Measurements from ENCODE around the gene PLCE1. TPM values are rescaled to one million over a fixed set of nuclear protein-coding genes. Genes with fewer than 3 reads are reported as not detected.

Gene PLCE1
- total and polyA plus RNA-seq, 2 donors from 2014 or later: 5.9 to 8.7 TPM

GRCh38 chr10:93994438-93994801 lies 689 bp downstream of the PLCE1 start:
- TF ChIP-seq, protein P1, sequence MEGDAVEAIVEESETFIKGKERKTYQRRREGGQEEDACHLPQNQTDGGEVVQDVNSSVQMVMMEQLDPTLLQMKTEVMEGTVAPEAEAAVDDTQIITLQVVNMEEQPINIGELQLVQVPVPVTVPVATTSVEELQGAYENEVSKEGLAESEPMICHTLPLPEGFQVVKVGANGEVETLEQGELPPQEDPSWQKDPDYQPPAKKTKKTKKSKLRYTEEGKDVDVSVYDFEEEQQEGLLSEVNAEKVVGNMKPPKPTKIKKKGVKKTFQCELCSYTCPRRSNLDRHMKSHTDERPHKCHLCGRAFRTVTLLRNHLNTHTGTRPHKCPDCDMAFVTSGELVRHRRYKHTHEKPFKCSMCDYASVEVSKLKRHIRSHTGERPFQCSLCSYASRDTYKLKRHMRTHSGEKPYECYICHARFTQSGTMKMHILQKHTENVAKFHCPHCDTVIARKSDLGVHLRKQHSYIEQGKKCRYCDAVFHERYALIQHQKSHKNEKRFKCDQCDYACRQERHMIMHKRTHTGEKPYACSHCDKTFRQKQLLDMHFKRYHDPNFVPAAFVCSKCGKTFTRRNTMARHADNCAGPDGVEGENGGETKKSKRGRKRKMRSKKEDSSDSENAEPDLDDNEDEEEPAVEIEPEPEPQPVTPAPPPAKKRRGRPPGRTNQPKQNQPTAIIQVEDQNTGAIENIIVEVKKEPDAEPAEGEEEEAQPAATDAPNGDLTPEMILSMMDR (IDR thresholded peaks at IDR 0.05; ENCODE audit: borderline replicate concordance, extremely low read depth, insufficient read depth): no peak
- Histone ChIP-seq H3K27me3 (ENCODE audit: control insufficient read depth, insufficient read depth, low read length) (no peaks in the 10 kb centered on the region), H3K36me3 (ENCODE audit: control insufficient read depth in 2 of 3, insufficient read depth in 3 of 3, low read length in 3 of 3) (no peaks in the 10 kb centered on the region), H3K9ac (ENCODE audit: low read length in 3 of 3) (peak overlapping the region in 1 of 3 donors; percentile 6), H3K4me3 (ENCODE audit: low read length in 3 of 3) (peak overlapping the region; percentile 54 to 59 (median 58)), H3K4me1 (ENCODE audit: control insufficient read depth in 2 of 3, insufficient read depth in 2 of 3, low read depth in 1 of 3, low read length in 3 of 3) (no peaks in the 10 kb centered on the region), H3K27ac (ENCODE audit: low read depth in 2 of 2, low read length in 2 of 2) (peak overlapping the region; percentile 17 to 38), H3K9me3 (ENCODE audit: control insufficient read depth in 2 of 3, insufficient read depth in 1 of 3, low read length in 3 of 3) (no peaks in the 10 kb centered on the region)
- no peak for DNase-seq
- intact Hi-C loops (cut with DNase I): no loop called here
- FAIRE-seq: no peak

- no peaks in the 10 kb centered on the region for H3K36me3 ChIP-seq (ENCODE audit: control insufficient read depth in 2 of 3, insufficient read depth in 3 of 3, low read length in 3 of 3)
- no peaks in the 10 kb centered on the region for H3K4me1 ChIP-seq (ENCODE audit: control insufficient read depth in 2 of 3, insufficient read depth in 2 of 3, low read depth in 1 of 3, low read length in 3 of 3)
- no peak overlapping the region for H3K27ac ChIP-seq (ENCODE audit: low read depth in 2 of 2, low read length in 2 of 2)
- TF ChIP-seq, protein P1 (IDR thresholded peaks at IDR 0.05; ENCODE audit: borderline replicate concordance, extremely low read depth, insufficient read depth): no peak
- peak overlapping the region in 2 of 3 donors; percentile 36 to 54 for H3K4me3 ChIP-seq (ENCODE audit: low read length in 3 of 3)
- peak overlapping the region in 1 of 3 donors; percentile 18 for H3K9ac ChIP-seq (ENCODE audit: low read length in 3 of 3)
- intact Hi-C loops (cut with DNase I): no loop called here
- no peaks in the 10 kb centered on the region for H3K9me3 ChIP-seq (ENCODE audit: control insufficient read depth in 2 of 3, insufficient read depth in 1 of 3, low read length in 3 of 3)
- DNase-seq: no peak
- no peak for FAIRE-seq
- H3K27me3 ChIP-seq (ENCODE audit: control insufficient read depth, insufficient read depth, low read length): no peaks in the 10 kb centered on the region
Measured at GRCh38 chr10:93995182-93995581, 1.5 kb downstream of the PLCE1 start.

DNA sequence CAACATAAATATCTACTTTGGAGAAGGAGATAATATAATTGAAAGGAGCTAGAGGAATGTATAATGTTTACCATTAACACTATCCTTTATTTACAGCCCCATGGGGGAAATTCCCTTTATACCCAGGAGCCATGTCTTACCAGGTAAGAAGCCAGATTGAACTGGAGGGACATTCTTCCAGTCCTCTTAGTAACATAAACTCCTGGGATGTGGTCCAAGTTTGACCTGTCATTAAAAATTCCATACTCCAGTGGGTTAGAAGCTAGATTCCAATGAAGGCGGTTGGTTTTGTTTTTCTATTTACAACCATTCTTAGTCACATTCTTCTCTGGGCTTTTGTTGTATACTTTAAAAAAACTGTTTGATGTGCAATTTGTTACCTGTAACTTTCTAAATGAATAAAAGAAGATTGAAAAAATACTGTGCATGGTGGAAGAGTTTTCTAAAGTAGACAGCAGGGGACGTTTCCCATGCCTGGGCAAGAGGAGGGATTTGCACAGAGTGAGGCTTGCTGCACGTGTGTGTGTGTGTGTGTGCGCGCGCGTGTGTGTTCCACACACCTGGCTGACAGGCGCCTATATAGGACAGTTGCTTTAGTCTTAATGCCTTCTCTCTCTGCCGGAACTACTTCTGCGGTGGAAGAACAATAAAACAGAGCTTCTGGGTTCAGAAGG lies 2.0 kb downstream of the PLCE1 start:
- DNase-seq (peak in 2 of 5 donors; percentile 46 to 48), FAIRE-seq (no peak)
- Histone ChIP-seq H3K9ac (ENCODE audit: low read length in 3 of 3) (no peak overlapping the region), H3K36me3 (ENCODE audit: control insufficient read depth in 2 of 3, insufficient read depth in 3 of 3, low read length in 3 of 3) (no peaks in the 10 kb centered on the region), H3K27me3 (ENCODE audit: control insufficient read depth, insufficient read depth, low read length) (no peaks in the 10 kb centered on the region), H3K4me1 (ENCODE audit: control insufficient read depth in 2 of 3, insufficient read depth in 2 of 3, low read depth in 1 of 3, low read length in 3 of 3) (no peaks in the 10 kb centered on the region), H3K9me3 (ENCODE audit: control insufficient read depth in 2 of 3, insufficient read depth in 1 of 3, low read length in 3 of 3) (no peaks in the 10 kb centered on the region), H3K4me3 (ENCODE audit: low read length in 3 of 3) (peak overlapping the region in 2 of 3 donors; percentile 19 to 54), H3K27ac (ENCODE audit: low read depth in 2 of 2, low read length in 2 of 2) (no peak overlapping the region)
- TF ChIP-seq, protein P1 (IDR thresholded peaks at IDR 0.05; ENCODE audit: borderline replicate concordance, extremely low read depth, insufficient read depth): no peak
- intact Hi-C loops (cut with DNase I): no loop called here
